Breast epithelium (tissue), 3 donors: ENCODE data around the gene AK5.

Experiments used
- POLR2A ChIP-seq: fragments of 450-650 bp; IDR thresholded peaks from one replicate; pipeline ENCODE4 v1.6.1; 2016; ENCODE audit warnings: antibody characterized with exemption, mild to moderate bottlenecking, moderate library complexity
- TF ChIP-seq, protein P1 (sequence below), 3 donors: fragments of 450-650 bp; IDR thresholded peaks; one replicate each; pipeline ENCODE4 v1.5.1; 2016 to 2017; ENCODE audit warnings: antibody characterized with exemption in 3 of 3, mild to moderate bottlenecking in 3 of 3, moderate library complexity in 3 of 3

DNA sequence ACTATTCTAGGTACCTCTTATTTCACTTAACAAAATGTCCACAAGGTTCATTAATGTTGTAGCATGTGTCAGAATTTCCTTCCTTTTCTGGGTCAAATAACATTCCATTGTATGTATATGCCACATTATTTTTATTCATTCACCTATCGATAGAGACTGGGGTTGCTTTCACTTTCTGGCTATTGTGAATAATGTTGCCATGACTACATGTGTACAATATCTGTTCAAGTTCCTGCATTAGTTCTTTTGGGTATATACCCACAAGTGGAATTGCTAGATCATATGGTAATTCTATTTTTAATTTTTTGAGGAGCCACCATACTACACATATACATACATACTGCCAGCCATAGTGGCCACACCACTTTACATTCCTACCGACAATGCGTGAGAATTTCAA, 242.2 kb downstream of the AK5 start:
- TF ChIP-seq, protein P1, sequence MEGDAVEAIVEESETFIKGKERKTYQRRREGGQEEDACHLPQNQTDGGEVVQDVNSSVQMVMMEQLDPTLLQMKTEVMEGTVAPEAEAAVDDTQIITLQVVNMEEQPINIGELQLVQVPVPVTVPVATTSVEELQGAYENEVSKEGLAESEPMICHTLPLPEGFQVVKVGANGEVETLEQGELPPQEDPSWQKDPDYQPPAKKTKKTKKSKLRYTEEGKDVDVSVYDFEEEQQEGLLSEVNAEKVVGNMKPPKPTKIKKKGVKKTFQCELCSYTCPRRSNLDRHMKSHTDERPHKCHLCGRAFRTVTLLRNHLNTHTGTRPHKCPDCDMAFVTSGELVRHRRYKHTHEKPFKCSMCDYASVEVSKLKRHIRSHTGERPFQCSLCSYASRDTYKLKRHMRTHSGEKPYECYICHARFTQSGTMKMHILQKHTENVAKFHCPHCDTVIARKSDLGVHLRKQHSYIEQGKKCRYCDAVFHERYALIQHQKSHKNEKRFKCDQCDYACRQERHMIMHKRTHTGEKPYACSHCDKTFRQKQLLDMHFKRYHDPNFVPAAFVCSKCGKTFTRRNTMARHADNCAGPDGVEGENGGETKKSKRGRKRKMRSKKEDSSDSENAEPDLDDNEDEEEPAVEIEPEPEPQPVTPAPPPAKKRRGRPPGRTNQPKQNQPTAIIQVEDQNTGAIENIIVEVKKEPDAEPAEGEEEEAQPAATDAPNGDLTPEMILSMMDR (IDR thresholded peaks at IDR 0.05): no peak
- TF ChIP-seq POLR2A: no peak
